Body of pancreas (tissue), 4 donors: ENCODE data around the gene CEP89.

Source experiments
- CTCF ChIP-seq, 7 experiments: fragments of 450-650 bp in 4 of 7; fragments of 200-600 bp in 3 of 7; sonication (generic) in 3 of 7; IDR thresholded peaks; one replicate each; pipeline ENCODE4 v1.5.1; 2016 to 2019; ENCODE audit warnings: antibody characterized with exemption in 7 of 7
- POLR2A ChIP-seq, 3 donors: fragments of 450-650 bp; IDR thresholded peaks; one replicate each; pipeline ENCODE4 v1.6.1; 2016; ENCODE audit warnings: antibody characterized with exemption in 3 of 3, mild to moderate bottlenecking in 2 of 3

GRCh38 chr19:32828643-32829344 lies 143.0 kb downstream of the CEP89 start:
- TF ChIP-seq POLR2A (IDR thresholded peaks at IDR 0.05) (no peak), CTCF (IDR thresholded peaks at IDR 0.05) (no peak)
